Ishikawa (cell line): ENCODE measurements around the gene LRP8.

Experiments
- CEBPB ChIP-seq: IDR thresholded peaks from 2 replicates; pipeline ENCODE4 v1.6.1; 2012
- CREB1 ChIP-seq: IDR thresholded peaks from 2 replicates; pipeline ENCODE4 v1.6.1; 2012; ENCODE audit warnings: low read depth
- EGR1 ChIP-seq: IDR thresholded peaks from 2 replicates; pipeline ENCODE4 v1.6.1; 2012
- EP300 ChIP-seq: IDR thresholded peaks from 2 replicates; pipeline ENCODE4 v1.6.1; 2012; ENCODE audit warnings: borderline replicate concordance
- FOXM1 ChIP-seq: IDR thresholded peaks from 2 replicates; pipeline ENCODE4 v1.6.1; 2012; ENCODE audit warnings: low read depth, borderline replicate concordance
- NFIC ChIP-seq: IDR thresholded peaks from 2 replicates; pipeline ENCODE4 v1.6.1; 2012
- RAD21 ChIP-seq: IDR thresholded peaks from 2 replicates; pipeline ENCODE4 v1.6.1; 2012; ENCODE audit warnings: low read depth
- REST ChIP-seq: IDR thresholded peaks from 2 replicates; pipeline ENCODE4 v1.6.1; 2012; ENCODE audit warnings: low read depth, mild to moderate bottlenecking
- TAF1 ChIP-seq: IDR thresholded peaks from 2 replicates; pipeline ENCODE4 v1.6.1; 2012; ENCODE audit warnings: low read depth, mild to moderate bottlenecking
- TEAD4 ChIP-seq: IDR thresholded peaks from 2 replicates; pipeline ENCODE4 v1.6.1; 2012
- USF1 ChIP-seq: IDR thresholded peaks from 2 replicates; pipeline ENCODE4 v1.6.1; 2012
- YY1 ChIP-seq: IDR thresholded peaks from 2 replicates; pipeline ENCODE4 v1.6.1; 2012; ENCODE audit warnings: low read depth
- ZBTB7A ChIP-seq: IDR thresholded peaks from 2 replicates; pipeline ENCODE4 v1.6.1; 2012; ENCODE audit warnings: low read depth
- TF ChIP-seq, protein P1 (sequence below): IDR thresholded peaks from 2 replicates; pipeline ENCODE4 v1.6.1; 2012

- no peak for TF ChIP-seq EP300
- TF ChIP-seq, protein P1, sequence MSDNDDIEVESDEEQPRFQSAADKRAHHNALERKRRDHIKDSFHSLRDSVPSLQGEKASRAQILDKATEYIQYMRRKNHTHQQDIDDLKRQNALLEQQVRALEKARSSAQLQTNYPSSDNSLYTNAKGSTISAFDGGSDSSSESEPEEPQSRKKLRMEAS = no peak
- no peak for TF ChIP-seq YY1
- no peak for TF ChIP-seq NFIC
- no peak for TF ChIP-seq TEAD4
- no peak for TF ChIP-seq REST
- no peak for TF ChIP-seq FOXM1
- TF ChIP-seq EGR1 = no peak
- TF ChIP-seq TAF1 = no peak
- no peak for TF ChIP-seq ZBTB7A
- TF ChIP-seq CREB1 = no peak
- TF ChIP-seq USF1 = no peak
- no peak for TF ChIP-seq RAD21
- no peak for TF ChIP-seq CEBPB
These were observed 67.9 kb downstream of the LRP8 start for GRCh38 chr1:53259932-53260331.
